GM21619 (cell line): ENCODE results near the gene ETV6.
"Not testable (repeated sequence)": the region's sequence is repeated elsewhere in the genome, so short reads cannot be mapped to it uniquely, and the experiment has no call there.

ENCODE experiments used
- ATAC-seq: cut with Tn5 transposase; IDR thresholded peaks from one replicate; pipeline ENCODE4 v1.9.1; 2021; ENCODE audit not compliant: unreplicated experiment

The ETV6 gene

DNA sequence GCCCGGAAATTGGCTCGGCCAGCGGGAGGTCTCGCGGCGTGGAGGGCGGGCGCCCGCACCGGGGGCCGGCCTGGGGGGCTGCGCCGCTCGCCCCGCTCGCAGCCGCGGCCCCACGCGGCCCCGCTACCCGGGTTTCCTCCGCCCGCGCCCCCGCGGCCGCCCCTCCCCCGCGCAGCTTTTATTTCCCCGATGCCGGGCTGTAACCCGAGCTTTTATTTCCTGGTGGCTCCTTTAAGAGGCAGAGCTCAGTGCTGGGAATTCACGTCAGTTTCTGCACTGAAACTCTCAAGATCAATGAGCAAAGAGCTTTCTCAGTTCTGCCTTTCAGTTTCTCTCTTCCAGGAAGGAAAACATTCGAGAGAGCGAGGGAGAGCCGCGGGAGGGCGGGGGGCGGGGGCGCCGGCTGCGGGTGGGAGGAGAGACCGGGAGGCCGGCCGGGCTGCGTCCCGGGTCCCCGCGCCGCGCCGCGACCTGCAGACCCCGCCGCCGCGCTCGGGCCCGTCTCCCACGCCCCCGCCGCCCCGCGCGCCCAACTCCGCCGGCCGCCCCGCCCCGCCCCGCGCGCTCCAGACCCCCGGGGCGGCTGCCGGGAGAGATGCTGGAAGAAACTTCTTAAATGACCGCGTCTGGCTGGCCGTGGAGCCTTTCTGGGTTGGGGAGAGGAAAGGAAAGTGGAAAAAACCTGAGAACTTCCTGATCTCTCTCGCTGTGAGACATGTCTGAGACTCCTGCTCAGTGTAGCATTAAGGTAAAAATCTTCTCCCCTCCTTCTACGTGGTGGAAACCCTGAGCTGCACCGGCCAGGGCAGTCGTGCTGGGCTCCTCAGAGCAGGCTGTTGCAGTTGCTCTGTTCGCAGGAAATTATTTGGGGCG is at the start of gene ETV6:
ETV6 (plus strand) TSS at position 262 of the 873 bp plus-strand sequence; CDS start at position 716, 454 bp downstream.
- peak; percentile 43 for ATAC-seq

- no peak for ATAC-seq
Observed at GRCh38 chr12:11600199-11600598, 49.3 kb upstream of the ETV6 start.

DNA sequence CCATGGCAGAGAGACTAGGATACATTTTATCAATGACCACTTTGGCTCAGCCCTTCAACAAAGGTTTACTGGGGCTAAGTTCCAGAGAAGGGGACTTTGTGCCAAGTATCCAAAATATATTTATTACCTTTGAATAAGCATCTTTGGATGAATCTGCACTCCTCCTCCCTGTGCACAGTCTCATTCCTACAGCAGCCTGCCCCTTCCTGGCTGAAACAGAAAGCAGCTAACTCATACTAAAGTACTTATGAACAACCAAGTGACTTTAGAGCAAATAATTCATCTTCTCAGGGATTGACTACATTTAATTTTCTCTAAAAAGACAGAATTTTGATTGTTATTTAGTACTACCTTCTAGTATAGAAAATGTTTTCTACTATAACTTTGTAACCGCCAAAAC is 47.8 kb upstream of the ETV6 start:
- no peak for ATAC-seq

- ATAC-seq: no peak
Observed at GRCh38 chr12:11607313-11608081, 42.0 kb upstream of the ETV6 start.

- ATAC-seq: no peak
Observed at GRCh38 chr12:11609045-11609444, 40.4 kb upstream of the ETV6 start.

DNA sequence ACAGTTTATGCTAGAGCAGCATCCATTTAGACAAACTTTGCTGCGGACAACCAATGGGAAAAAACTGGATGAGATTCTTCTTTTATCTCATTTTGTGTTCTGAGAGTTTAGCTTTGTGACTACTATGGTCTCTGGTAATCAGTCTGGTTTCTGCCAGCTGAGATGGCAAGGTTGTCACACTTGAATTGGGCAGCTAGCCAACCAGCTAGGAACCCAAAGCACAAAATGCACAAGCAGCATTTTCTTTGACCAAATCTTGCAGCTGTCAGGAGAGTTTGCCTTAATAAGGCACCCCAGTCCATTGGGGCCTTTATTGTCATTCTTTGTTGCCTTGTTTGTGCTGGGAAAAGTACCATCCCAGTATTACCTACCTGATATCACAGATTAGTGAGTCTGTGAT is 34.0 kb upstream of the ETV6 start:
- ATAC-seq: no peak

GRCh38 chr12:11618046-11618445 is 31.4 kb upstream of the ETV6 start:
- no peak for ATAC-seq

- ATAC-seq: no peak
Observed at GRCh38 chr12:11621797-11622423, 27.6 kb upstream of the ETV6 start.

DNA sequence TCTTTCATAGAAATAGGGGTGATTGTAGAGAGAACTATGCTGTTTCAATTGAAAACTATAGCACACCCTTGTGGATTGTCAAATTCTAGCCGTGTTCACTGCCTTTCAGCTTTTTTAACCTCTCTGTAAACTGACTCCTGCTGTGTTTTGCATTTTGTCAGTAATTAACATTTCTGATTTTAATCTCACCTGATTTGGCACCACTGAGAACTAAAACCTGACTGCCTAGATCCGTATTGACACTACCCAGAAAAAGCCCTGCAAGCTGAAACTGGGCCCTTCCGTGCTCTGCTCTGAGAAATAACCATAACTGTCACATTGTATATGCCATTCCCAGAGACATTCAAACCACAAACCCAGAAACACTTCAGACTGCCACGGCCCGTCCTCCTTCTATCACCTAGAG is 26.6 kb upstream of the ETV6 start:
- no peak for ATAC-seq

- ATAC-seq: no peak
Observed at GRCh38 chr12:11623382-11623781, 26.1 kb upstream of the ETV6 start.

DNA sequence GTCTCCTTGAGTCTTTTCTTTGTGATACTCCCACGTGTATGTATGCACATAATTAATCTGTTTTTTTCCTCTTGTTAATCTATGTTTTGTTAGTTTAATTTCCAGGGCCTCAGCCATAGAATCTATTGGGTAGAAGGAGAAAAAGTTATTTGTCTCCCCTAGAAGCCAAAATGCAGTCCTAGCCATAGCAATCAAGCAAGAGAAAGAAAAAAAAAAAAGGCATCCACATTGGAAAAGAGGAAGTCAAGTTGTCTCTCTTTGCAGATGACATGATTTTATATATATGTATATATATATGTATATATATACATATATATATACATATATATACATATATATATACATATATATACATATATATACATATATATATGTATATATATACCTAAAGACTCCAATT is 25.4 kb upstream of the ETV6 start:
- ATAC-seq: no peak

DNA sequence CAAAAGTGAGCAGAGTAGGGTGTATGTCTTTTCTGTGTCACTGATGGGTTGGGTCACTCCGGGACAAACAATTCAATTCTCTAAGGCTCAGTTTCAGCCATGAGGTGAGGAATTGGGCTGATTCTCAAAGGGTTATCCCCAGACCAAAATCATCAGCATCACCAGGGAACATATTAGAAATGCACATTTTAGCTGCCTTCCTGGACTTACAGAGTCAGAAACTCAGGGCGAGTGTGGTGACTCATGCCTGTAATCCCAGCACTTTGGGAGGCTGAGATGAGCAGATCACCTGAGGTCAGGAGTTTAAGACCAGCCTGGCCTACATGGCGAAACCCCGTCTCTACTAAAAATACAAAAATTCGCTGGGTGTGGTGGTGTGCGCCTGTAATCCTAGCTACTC is 21.8 kb upstream of the ETV6 start:
- ATAC-seq: not testable (repeated sequence)

DNA sequence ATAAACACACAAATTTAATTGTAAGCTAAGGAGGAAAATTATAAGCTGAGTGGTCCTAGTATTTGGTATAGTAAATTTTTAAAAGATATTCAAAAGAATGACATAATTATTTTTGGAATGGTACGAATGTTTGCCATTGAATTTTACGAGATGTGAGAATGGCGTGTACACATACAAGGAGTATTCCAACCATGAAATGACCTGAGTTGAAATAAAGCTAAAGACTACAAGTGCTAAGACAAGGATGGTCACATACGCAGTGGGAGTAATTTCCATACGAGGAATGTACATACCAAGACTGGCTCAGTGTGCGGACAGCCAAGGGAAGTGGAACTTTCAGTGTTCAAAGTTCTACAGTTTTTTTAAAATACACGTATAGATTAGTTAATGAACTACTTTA is 21.1 kb upstream of the ETV6 start:
- no peak for ATAC-seq

DNA sequence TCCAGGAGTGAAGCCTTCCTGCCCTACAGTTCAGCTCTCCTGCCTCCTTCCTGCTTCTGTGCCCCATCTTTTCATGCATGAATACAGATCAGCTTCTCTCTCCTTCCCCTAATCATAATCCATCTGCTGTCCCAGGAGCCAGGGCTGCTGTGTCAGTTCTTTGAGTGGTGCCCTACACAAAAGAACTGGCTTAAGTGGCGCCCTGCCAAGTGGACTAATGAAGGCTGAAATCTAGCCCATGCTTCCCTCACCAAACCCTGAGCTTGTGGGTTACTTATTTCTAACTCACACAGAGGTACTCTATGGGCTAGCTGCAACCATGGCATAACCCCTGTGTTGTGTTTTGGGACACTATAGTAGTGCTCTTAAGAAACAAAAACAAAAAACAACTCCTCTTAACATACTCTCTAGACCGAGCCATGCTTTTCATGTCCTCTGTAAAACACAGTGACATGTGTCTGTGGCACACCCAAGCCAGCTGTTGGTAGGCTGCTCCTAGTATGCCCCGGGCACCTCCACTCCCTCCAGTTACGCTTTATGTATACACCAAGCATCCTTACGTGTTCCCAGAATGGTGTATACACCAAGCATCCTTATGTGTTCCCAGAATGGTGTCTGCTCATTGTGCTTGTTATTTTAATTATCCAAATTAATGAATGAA is 19.3 kb upstream of the ETV6 start:
- ATAC-seq: no peak

DNA sequence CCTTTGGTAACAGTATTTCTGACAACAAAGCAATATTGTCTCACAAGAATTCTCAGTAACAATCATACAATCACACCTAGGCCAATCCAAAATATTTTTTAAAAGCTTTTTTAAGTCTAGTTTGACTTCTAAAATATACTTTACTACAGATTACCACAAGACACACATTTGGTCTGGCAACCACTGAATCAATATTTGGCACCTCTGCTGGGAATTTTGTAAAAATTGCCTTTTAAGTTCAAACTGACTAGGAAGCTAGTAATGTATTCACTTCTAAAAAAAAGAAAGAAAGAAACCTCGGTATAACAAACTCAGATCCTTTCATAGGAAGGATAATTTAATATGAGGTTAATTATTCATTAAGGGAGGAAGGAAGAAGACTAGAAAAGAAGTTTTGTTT is 18.2 kb upstream of the ETV6 start:
- no peak for ATAC-seq

GRCh38 chr12:11631881-11632280 is 17.6 kb upstream of the ETV6 start:
- ATAC-seq: not testable (repeated sequence)

- ATAC-seq: no peak
Observed at GRCh38 chr12:11633968-11634367, 15.5 kb upstream of the ETV6 start.

GRCh38 chr12:11635341-11635740 is 14.1 kb upstream of the ETV6 start:
- ATAC-seq: no peak

DNA sequence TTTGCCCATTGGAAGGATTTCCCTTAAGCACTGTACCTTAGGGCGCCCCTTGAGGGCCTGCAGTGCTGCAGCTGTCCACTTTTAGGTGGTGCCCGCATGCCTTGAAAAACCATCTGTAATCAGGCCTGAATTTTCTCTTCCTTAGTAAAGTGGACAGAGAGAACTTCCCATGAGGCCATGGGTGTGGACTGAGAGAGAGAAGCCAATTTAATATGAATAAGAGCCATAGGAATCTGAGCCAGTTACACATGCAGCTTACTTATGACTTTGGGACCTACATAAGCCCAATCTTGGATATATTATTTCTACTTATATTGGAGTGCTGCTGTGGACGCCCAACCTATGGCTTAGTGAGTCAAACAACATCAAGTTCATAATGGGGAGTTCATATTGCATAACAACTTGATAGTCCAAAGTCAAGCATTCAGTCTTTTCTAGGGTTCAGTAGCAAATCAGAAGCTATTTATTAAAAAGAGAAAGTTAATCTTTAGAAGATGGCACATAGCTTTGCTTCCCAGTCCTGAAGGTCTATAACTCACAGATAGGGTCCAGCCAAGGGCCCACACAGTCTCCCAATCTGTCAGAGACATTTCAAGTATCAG is 11.1 kb upstream of the ETV6 start:
- no peak for ATAC-seq

GRCh38 chr12:11639454-11639853 is 10.0 kb upstream of the ETV6 start:
- ATAC-seq: no peak

DNA sequence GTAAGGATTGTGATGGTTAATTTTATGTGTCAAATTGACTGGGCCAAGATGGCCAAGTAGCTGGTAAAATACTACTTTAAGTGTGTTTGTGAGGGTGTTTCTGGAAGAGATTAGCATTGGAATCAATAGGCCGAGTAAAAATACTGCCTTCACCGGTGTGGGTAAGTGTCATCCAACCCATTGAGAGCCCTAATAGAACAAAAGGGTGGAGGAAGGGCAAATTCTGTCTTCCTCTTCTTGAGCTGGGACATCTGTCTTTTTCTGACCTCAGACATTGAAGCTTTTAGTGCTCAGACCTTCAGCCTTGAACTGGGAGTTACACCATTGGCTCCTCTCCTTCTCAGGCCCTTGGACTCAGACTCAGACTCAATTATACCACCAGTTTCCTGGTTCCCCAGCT is 8.0 kb upstream of the ETV6 start:
- ATAC-seq: no peak
